ENCODE data around the gene GTPBP1.

The GTPBP1 gene

DNA sequence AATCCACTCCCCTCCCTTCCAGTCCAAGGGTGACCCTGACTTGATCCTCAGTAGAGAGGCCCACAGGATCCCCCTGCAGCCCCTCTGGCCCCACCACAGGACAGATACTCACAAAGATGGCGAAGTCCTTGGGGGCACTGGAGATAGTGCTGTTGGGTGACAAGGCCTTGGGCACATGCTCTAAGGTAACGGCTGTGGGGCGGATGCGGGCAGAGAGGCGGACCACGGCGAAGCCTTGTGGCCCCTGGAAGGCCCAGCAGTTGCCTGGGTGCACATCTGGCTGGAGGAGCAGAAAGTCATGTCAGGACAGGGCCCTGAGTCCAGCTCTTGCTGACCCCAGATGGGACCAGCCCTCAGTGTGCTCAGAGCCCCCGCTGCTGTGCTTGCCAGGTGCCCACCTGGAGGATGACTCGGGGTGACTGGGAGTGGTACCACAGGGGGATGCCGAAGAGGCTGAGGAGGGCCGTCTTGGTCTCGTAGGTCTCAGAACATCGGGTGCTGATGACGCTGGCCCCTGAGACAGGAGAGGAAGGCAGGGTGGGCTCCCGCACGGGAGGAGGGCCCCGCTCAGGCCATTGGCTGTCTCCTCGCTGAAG lies 32.8 kb downstream of the GTPBP1 start:
- TF ChIP-seq, protein P1, sequence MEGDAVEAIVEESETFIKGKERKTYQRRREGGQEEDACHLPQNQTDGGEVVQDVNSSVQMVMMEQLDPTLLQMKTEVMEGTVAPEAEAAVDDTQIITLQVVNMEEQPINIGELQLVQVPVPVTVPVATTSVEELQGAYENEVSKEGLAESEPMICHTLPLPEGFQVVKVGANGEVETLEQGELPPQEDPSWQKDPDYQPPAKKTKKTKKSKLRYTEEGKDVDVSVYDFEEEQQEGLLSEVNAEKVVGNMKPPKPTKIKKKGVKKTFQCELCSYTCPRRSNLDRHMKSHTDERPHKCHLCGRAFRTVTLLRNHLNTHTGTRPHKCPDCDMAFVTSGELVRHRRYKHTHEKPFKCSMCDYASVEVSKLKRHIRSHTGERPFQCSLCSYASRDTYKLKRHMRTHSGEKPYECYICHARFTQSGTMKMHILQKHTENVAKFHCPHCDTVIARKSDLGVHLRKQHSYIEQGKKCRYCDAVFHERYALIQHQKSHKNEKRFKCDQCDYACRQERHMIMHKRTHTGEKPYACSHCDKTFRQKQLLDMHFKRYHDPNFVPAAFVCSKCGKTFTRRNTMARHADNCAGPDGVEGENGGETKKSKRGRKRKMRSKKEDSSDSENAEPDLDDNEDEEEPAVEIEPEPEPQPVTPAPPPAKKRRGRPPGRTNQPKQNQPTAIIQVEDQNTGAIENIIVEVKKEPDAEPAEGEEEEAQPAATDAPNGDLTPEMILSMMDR (IDR thresholded peaks at IDR 0.05; ENCODE audit: low read depth, low read length, missing control alignments) = no peak
- DNase-seq (ENCODE audit: extremely low read depth, low read depth) = no peak
- H3K4me3 ChIP-seq (replicated peaks; ENCODE audit: low read depth, low read length) = no peak overlapping the region

- TF ChIP-seq, protein P1 (IDR thresholded peaks at IDR 0.05; ENCODE audit: low read depth, low read length, missing control alignments) = no peak
- no peak overlapping the region for H3K4me3 ChIP-seq (replicated peaks; ENCODE audit: low read depth, low read length)
- DNase-seq (ENCODE audit: extremely low read depth, low read depth) = no peak
Measured at GRCh38 chr22:38739300-38740055, 33.7 kb downstream of the GTPBP1 start.

DNA sequence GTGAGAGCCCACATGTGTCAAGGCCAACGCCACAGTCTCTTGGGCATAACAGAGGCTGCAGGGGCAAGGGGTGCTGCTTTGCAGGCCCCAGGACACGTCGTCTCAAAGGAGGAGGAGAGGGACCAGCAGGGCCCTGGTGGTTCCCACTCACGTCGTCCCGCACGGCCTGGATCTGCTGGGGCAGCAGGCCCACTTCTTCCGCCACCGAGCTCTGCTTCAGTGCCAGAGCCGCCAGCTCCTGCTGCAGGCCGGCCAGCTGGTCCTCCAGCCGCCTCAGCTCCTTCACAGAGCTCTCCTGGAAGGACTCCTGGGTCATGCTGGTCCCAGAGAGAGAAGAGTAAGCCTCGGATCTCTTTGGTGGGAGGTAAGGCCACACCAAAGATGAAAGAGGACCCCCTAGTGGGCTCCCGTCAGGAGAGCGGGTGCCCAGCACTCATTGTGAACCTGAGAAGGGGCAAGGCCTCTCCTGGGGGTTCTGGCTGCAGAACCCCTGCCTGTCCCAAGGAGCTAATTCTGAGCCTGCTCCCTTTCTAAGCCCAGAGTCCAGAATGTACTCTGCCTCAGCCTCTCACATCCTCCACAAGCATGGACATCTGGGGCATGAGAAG lies 34.5 kb downstream of the GTPBP1 start:
- DNase-seq (ENCODE audit: extremely low read depth, low read depth) = no peak
- H3K4me3 ChIP-seq (replicated peaks; ENCODE audit: low read depth, low read length) = no peak overlapping the region
- TF ChIP-seq, protein P1 (IDR thresholded peaks at IDR 0.05; ENCODE audit: low read depth, low read length, missing control alignments) = no peak

- DNase-seq (ENCODE audit: extremely low read depth, low read depth) = no peak
- TF ChIP-seq, protein P1 (IDR thresholded peaks at IDR 0.05; ENCODE audit: low read depth, low read length, missing control alignments) = no peak
- H3K4me3 ChIP-seq (replicated peaks; ENCODE audit: low read depth, low read length) = no peak overlapping the region
Measured at GRCh38 chr22:38740754-38741153, 35.0 kb downstream of the GTPBP1 start.

- DNase-seq (ENCODE audit: extremely low read depth, low read depth) = no peak
- H3K4me3 ChIP-seq (replicated peaks; ENCODE audit: low read depth, low read length) = no peak overlapping the region
- TF ChIP-seq, protein P1 (IDR thresholded peaks at IDR 0.05; ENCODE audit: low read depth, low read length, missing control alignments) = no peak
Measured at GRCh38 chr22:38741166-38741565, 35.4 kb downstream of the GTPBP1 start.

GRCh38 chr22:38741576-38741975 lies 35.8 kb downstream of the GTPBP1 start:
- TF ChIP-seq, protein P1 (IDR thresholded peaks at IDR 0.05; ENCODE audit: low read depth, low read length, missing control alignments) = no peak
- no peak for DNase-seq (ENCODE audit: extremely low read depth, low read depth)
- no peak overlapping the region for H3K4me3 ChIP-seq (replicated peaks; ENCODE audit: low read depth, low read length)
